ENCODE results near the gene CD6.

GRCh38 chr11:61056571-61056970 lies 85.1 kb downstream of the CD6 start:
- TF ChIP-seq CTCF (IDR thresholded peaks at IDR 0.05) (no peak), POLR2A (IDR thresholded peaks at IDR 0.05) (no peak)

Measured in right lobe of liver (tissue), 4 donors.